Choroid plexus epithelial cell (primary cell): ENCODE results near the gene KRTAP10-8.

Source experiments
- DNase-seq: peaks from one replicate; pipeline ENCODE4 v3.0.0-alpha.2; 2010; ENCODE audit warnings: low read depth
- H3K4me3 ChIP-seq: 2 replicates; pipeline ENCODE4 v1.5.1; 2011; ENCODE audit warnings: low read depth, mild to moderate bottlenecking, control low read depth, low read length, moderate library complexity
- TF ChIP-seq, protein P1 (sequence below): conservative IDR thresholded peaks from 2 replicates; pipeline ENCODE4 v1.5.1; 2011; ENCODE audit warnings: low read depth, mild to moderate bottlenecking, control low read depth, inconsistent platforms, low read length, moderate library complexity

Gene KRTAP10-8, protein sequence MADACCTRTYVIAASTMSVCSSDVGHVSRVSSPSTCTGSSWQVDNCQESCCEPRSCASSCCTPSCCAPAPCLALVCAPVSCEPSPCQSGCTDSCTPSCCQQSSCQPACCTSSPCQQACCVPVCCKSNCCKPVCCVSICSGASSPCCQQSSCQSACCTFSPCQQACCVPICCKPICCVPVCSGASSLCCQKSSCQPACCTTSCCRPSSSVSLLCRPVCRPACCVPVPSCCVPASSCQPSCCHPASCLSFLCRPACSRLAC

DNA sequence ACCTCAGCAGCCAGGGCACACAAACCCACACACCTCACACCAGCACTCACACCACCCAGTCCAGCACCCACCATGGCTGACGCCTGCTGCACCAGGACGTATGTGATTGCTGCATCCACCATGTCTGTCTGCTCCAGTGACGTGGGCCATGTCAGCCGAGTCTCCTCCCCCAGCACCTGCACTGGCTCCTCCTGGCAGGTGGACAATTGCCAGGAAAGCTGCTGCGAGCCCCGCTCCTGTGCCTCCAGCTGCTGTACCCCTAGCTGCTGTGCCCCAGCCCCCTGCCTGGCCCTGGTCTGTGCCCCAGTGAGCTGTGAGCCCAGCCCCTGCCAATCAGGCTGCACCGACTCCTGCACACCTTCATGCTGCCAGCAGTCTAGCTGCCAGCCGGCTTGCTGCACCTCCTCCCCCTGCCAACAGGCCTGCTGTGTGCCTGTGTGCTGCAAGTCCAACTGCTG lies at the start of gene KRTAP10-8:
TSS of gene KRTAP10-8 (plus strand) at position 51 of the 458 bp plus-strand sequence. CDS start at position 73, 22 bp downstream.
- DNase-seq, result no peak
- TF ChIP-seq, protein P1, sequence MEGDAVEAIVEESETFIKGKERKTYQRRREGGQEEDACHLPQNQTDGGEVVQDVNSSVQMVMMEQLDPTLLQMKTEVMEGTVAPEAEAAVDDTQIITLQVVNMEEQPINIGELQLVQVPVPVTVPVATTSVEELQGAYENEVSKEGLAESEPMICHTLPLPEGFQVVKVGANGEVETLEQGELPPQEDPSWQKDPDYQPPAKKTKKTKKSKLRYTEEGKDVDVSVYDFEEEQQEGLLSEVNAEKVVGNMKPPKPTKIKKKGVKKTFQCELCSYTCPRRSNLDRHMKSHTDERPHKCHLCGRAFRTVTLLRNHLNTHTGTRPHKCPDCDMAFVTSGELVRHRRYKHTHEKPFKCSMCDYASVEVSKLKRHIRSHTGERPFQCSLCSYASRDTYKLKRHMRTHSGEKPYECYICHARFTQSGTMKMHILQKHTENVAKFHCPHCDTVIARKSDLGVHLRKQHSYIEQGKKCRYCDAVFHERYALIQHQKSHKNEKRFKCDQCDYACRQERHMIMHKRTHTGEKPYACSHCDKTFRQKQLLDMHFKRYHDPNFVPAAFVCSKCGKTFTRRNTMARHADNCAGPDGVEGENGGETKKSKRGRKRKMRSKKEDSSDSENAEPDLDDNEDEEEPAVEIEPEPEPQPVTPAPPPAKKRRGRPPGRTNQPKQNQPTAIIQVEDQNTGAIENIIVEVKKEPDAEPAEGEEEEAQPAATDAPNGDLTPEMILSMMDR, result no peak
- no peak within 1 kb of the TSS for H3K4me3 ChIP-seq

DNA sequence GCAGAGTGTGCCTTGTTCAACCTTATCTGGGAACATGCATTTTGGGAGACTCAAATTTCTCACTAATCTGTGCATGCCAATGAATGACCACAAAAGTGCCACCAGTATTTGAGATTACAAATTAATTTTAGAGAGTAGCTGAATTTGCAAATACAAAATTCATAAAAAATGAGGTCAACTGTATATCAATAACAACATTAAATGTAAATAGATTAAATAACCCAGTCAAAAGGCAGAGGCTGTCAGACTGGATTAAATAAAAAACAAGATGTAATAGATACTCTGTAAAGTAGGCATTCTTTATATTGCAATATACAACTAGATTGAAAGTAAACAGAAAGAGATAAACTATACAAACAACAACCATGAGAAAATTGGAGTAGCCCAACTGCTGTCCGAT lies 47.8 kb upstream of the KRTAP10-8 start:
- no peak overlapping the region for H3K4me3 ChIP-seq
- TF ChIP-seq, protein P1, result no peak
- no peak for DNase-seq

DNA sequence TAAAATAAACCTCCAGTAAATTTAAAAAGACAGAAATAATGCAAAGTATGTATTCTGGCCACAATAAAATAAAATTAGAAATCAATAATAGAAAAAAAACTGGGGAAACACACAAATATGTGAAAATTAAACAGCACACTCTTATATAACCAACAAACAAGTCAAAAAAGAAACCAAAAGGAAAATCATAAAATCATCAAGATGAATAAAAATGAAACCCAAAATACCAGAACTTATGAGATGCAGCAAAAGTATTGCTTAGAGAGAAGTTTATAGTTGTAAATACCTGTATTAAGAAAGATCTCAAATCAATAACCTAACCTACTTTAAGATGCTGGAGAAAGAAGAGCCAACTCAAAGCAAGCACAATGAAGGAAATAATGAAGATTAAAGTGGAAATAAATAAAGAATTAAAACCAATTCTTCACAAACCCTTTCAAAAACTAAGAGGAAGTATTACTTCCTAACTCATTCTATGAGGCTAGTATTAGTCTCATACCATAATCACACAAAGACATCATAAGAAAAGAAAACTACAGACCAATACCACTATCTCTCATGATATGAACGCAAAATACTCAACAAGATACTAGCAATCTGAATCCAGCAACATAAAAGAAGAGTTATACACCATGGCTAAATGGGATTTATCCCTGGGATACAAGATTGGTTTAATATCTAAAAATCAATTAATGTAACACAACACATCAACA lies 46.8 kb upstream of the KRTAP10-8 start:
- DNase-seq, result no peak
- TF ChIP-seq, protein P1, result no peak
- no peak overlapping the region for H3K4me3 ChIP-seq

DNA sequence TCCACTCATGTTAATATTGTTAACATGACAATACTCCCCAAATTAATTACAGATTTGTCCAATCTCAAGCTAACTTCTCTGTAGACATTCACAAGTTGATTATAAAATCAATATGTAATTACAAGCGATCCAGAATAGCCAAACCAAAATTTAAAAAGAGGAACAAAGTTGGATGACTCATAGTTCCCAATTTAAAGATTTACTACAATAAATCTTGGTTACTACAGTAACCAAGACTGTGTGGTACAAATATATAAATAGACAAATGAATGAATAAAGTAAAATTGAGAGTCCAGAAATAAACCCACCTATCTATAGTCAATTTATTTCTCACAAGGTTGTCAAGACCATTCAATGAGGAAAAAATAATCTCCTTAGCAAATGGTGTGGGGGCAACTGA lies 45.5 kb upstream of the KRTAP10-8 start:
- H3K4me3 ChIP-seq, result no peak overlapping the region
- TF ChIP-seq, protein P1, result no peak
- DNase-seq, result no peak

DNA sequence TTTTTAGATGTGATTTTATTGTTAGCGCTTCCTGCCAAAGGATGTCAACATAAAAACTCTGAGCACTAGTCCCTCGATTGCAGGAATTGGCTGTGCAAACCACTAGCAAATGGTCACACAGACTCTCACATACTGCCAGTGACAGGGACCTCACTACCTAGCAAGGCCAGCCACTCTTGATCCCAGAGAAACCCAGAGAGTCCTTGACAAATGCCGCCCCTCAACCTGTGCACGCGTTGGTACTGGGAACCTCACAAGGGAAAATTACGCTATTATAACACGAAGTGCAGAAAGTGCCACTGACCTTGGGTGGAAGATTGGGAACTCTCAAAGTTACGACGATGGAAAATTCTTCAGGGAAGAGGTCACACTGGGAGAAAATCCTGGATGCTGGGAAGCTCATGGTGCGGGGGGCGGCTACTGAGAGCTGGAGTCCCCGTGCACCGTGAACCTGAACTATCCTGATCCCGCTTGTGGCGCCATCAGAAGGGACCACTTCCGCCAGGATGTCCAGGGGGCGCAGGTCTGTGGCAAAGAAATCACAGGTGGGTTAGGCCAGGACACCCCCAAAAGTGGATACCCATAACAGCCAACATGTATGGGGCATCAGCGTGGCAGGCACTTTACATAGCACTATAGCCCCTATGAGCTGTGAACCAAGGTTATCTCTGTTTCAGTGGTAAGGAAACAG lies 44.3 kb upstream of the KRTAP10-8 start:
- no peak overlapping the region for H3K4me3 ChIP-seq
- no peak for DNase-seq
- TF ChIP-seq, protein P1, result no peak

DNA sequence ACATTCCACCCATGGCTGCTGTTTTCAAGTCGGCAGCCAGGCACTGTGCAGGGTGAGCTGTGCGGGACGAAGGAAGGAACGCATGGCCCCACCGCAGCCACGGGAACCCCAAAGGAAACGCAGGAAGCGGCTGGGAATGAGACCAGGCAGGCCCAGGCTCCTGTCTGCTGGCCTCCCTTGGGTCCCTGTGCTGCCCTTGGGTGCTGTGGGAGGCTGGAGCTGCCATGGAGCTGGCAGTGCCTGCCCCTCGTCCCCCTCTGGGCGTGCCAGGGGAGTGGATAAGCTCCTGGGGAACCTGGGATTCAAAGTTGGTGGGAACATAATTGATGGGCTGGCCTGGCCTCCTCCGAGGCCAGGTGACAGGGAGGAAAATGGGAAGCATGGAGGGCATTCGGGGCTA lies 43.6 kb upstream of the KRTAP10-8 start:
- H3K4me3 ChIP-seq, result no peak overlapping the region
- TF ChIP-seq, protein P1, result no peak
- no peak for DNase-seq
